Sigmoid colon (tissue), 3 donors: ENCODE data around the gene FUT9.

Experiments
- CTCF ChIP-seq, 4 experiments: fragments of 450-650 bp in 3 of 4; fragments of 200-600 bp in 1 of 4; IDR thresholded peaks; one replicate each; pipeline ENCODE4 v1.5.1; 2016 to 2019; ENCODE audit warnings: antibody characterized with exemption in 4 of 4, mild to moderate bottlenecking in 3 of 4, moderate library complexity in 2 of 4
- POLR2A ChIP-seq, 2 donors: fragments of 450-650 bp; IDR thresholded peaks; one replicate each; pipeline ENCODE4 v1.6.1; 2016; ENCODE audit warnings: antibody characterized with exemption in 2 of 2, mild to moderate bottlenecking in 2 of 2, moderate library complexity in 2 of 2

DNA sequence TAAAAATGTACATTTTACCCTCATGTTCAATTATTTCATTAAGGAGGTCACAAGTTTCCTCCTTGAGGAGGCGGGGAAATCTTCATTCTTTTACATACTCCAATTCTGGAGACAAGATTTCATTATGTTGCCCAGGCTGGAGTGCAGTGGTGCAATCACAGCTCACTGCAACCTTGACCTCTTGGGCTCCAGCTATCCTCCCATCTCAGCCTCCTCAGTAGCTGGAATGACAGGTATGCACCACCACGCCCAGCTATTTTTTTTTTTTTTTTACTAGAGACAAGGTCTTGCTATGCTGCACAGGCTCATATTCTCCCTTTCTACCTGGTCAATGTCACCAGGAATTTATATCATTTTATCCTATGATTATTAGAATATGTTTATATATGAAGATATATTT lies 85.8 kb downstream of the FUT9 start:
- TF ChIP-seq CTCF (IDR thresholded peaks at IDR 0.05) (no peak), POLR2A (IDR thresholded peaks at IDR 0.05) (no peak)
